SK-N-SH treated with all-trans-retinoic acid at 6 μM for 48 hours (cell line): ENCODE results near the gene TRAPPC3.

Source experiments
- CSDC2 ChIP-seq: fragments of 250-450 bp; sonication (Bioruptor Pico); IDR thresholded peaks from 2 replicates; pipeline ENCODE4 v1.5.0; 2020; ENCODE audit warnings: mild to moderate bottlenecking, moderate library complexity
- ZFP3 ChIP-seq: fragments of 250-450 bp; sonication (Bioruptor Pico); IDR thresholded peaks from 2 replicates; pipeline ENCODE4 v1.5.0; 2020; ENCODE audit warnings: mild to moderate bottlenecking, moderate library complexity
- ZFP30 ChIP-seq: fragments of 450-650 bp; formaldehyde crosslinking; IDR thresholded peaks from 2 replicates; pipeline ENCODE4 v1.5.0; 2022; ENCODE audit warnings: mild to moderate bottlenecking, moderate library complexity

DNA sequence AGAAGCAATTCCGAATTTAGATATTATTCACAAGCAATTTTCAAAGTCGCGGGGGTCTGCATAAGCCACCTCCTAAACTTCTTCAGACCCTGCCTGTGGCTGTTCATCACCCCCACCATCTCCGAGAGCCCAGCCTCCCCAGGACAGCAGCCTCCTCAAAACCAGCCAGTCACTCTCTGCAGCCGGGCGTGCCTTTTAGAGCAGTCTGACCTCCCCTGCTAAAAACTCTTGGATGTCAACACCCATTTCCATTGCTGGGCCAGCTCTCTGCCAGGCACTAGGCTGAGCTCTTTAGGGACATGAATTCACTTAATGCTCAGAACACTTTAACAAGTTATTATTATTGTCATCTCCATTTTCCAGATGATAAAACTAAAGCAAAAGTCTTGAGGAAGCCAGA is 48.9 kb downstream of the TRAPPC3 start:
- no peak for TF ChIP-seq ZFP30
- no peak for TF ChIP-seq ZFP3 (CRISPR knock-in tag)
- TF ChIP-seq CSDC2 (CRISPR knock-in tag), result no peak
